ENCODE measurements around the gene SS18. TPM values are rescaled to one million over a fixed set of nuclear protein-coding genes. Genes with fewer than 3 reads are reported as not detected.
"Not testable (repeated sequence)": the region's sequence is repeated elsewhere in the genome, so short reads cannot be mapped to it uniquely, and the experiment has no call there.

The SS18 gene
- total RNA-seq, 1 donor, result 120 TPM

GRCh38 chr18:26133652-26134051 lies 43.2 kb upstream of the SS18 start, which contains the start of gene PSMA8:
Gene PSMA8 (plus strand): TSS chr18:26133869. CDS start chr18:26133966, 97 bp downstream.
- no peaks in the 10 kb centered on the region for H3K9me3 ChIP-seq (ENCODE audit: low read depth, low read length)
- no peak within 1 kb of the TSS for H3K4me3 ChIP-seq (ENCODE audit: insufficient read depth, low read length)
- H3K27ac ChIP-seq (ENCODE audit: low read depth, low read length), result no peak within 1 kb of the TSS
- no peak for DNase-seq (ENCODE audit: insufficient read length, low spot score, missing footprints)
- H3K27me3 ChIP-seq (ENCODE audit: insufficient read depth, low read length), result no peaks in the 10 kb centered on the region
- H3K4me1 ChIP-seq (ENCODE audit: insufficient read depth, low read length), result no peaks in the 10 kb centered on the region
- no peaks in the 10 kb centered on the region for H3K36me3 ChIP-seq (ENCODE audit: insufficient read depth, low read length)
- no peaks in the 10 kb centered on the region for H4K20me1 ChIP-seq (ENCODE audit: insufficient read depth, low read length)
- no peak within 1 kb of the TSS for H3K4me2 ChIP-seq (ENCODE audit: insufficient read depth, low read length)
- H2AFZ ChIP-seq (ENCODE audit: low read length), result no peak within 1 kb of the TSS
- TF ChIP-seq CTCF (IDR thresholded peaks at IDR 0.05; ENCODE audit: extremely low read depth, low read depth, low read length), result no peak
- no peaks in the 10 kb centered on the region for H3K79me2 ChIP-seq (ENCODE audit: insufficient read depth, low read length)

GRCh38 chr18:26128192-26128591 lies 37.8 kb upstream of the SS18 start:
- H3K27ac ChIP-seq (ENCODE audit: low read depth, low read length); H3K4me3 ChIP-seq (ENCODE audit: insufficient read depth, low read length); H2AFZ ChIP-seq (ENCODE audit: low read length); H3K36me3 ChIP-seq (ENCODE audit: insufficient read depth, low read length); H3K4me2 ChIP-seq (ENCODE audit: insufficient read depth, low read length); H3K27me3 ChIP-seq (ENCODE audit: insufficient read depth, low read length); DNase-seq (ENCODE audit: insufficient read length, low spot score, missing footprints); H3K4me1 ChIP-seq (ENCODE audit: insufficient read depth, low read length); H3K79me2 ChIP-seq (ENCODE audit: insufficient read depth, low read length); H3K9me3 ChIP-seq (ENCODE audit: low read depth, low read length); H4K20me1 ChIP-seq (ENCODE audit: insufficient read depth, low read length): not testable (repeated sequence)

DNA sequence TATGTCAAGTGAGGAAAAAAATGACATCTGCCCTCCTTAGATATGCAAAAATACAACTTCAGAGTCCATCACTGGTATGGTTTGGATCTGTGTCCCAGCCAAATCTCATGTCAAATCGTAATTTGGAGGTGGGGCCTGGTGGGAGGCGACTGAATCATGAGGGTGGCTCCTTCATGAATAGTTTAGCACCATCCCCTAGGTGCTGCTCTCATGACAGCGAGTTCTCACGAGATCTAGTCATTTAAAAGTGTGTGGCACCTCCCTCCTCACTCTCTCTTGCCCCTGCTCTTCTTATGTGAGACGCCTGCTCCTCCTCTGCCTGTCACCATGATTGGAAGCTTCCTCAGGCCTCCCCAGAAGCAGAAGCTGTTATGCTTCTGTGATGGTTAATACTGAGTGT lies 37.4 kb upstream of the SS18 start:
- H3K9me3 ChIP-seq (ENCODE audit: low read depth, low read length), result no peaks in the 10 kb centered on the region
- H3K27ac ChIP-seq (ENCODE audit: low read depth, low read length), result no peak overlapping the region
- H4K20me1 ChIP-seq (ENCODE audit: insufficient read depth, low read length), result no peaks in the 10 kb centered on the region
- no peaks in the 10 kb centered on the region for H3K4me1 ChIP-seq (ENCODE audit: insufficient read depth, low read length)
- no peak for DNase-seq (ENCODE audit: insufficient read length, low spot score, missing footprints)
- H3K4me2 ChIP-seq (ENCODE audit: insufficient read depth, low read length), result no peak overlapping the region
- no peak overlapping the region for H2AFZ ChIP-seq (ENCODE audit: low read length)
- no peaks in the 10 kb centered on the region for H3K79me2 ChIP-seq (ENCODE audit: insufficient read depth, low read length)
- no peaks in the 10 kb centered on the region for H3K27me3 ChIP-seq (ENCODE audit: insufficient read depth, low read length)
- no peak overlapping the region for H3K4me3 ChIP-seq (ENCODE audit: insufficient read depth, low read length)
- no peak for TF ChIP-seq CTCF (IDR thresholded peaks at IDR 0.05; ENCODE audit: extremely low read depth, low read depth, low read length)
- no peaks in the 10 kb centered on the region for H3K36me3 ChIP-seq (ENCODE audit: insufficient read depth, low read length)

DNA sequence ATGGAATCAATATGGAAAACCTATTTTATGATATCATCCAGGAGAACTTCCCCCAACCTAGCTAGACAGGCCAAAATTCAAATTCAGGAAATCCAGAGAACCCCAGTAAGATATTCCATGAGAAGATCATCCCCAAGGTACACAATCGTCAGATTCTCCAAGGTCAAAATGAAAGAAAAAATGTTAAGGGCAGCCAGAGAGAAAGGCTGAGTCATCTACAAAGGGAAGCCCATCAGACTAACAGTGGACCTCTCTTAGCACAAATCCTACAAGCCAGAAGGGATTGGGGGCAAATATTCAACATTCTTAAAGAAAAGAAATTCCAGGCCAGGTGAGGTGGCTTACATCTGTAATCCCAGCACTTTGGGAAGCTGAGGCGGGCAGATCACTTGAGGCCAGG lies 31.6 kb upstream of the SS18 start:
- not testable (repeated sequence) for H3K27ac ChIP-seq (ENCODE audit: low read depth, low read length); DNase-seq (ENCODE audit: insufficient read length, low spot score, missing footprints); H3K4me2 ChIP-seq (ENCODE audit: insufficient read depth, low read length); H3K36me3 ChIP-seq (ENCODE audit: insufficient read depth, low read length); H3K79me2 ChIP-seq (ENCODE audit: insufficient read depth, low read length); H4K20me1 ChIP-seq (ENCODE audit: insufficient read depth, low read length); H3K9me3 ChIP-seq (ENCODE audit: low read depth, low read length); H2AFZ ChIP-seq (ENCODE audit: low read length); H3K4me1 ChIP-seq (ENCODE audit: insufficient read depth, low read length); H3K4me3 ChIP-seq (ENCODE audit: insufficient read depth, low read length); H3K27me3 ChIP-seq (ENCODE audit: insufficient read depth, low read length)

DNA sequence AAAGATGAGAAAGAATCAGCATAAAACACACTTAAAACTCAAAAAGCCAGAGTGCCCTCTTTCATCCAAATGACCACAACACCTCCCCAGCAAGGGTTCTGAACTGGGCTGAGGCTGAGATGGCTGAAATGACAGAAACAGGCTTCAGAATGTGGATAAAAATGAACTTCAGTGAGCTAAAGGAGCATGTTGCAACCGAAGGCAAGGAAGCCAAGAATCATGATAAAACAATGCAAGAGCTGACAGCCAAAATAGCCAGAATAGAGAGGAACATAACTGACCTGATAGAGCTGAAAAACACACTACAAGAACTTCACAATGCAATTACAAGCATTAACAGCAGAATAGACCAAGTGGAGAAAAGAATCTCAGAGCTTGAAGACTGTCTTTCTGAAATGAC lies 31.1 kb upstream of the SS18 start:
- TF ChIP-seq CTCF (IDR thresholded peaks at IDR 0.05; ENCODE audit: extremely low read depth, low read depth, low read length), result no peak

More for the DNA sequence above, 31.1 kb upstream of the SS18 start:
- no peaks in the 10 kb centered on the region for H3K27me3 ChIP-seq (ENCODE audit: insufficient read depth, low read length)
- H3K36me3 ChIP-seq (ENCODE audit: insufficient read depth, low read length), result no peaks in the 10 kb centered on the region
- H3K4me1 ChIP-seq (ENCODE audit: insufficient read depth, low read length), result no peaks in the 10 kb centered on the region
- no peak for DNase-seq (ENCODE audit: insufficient read length, low spot score, missing footprints)
- no peaks in the 10 kb centered on the region for H3K9me3 ChIP-seq (ENCODE audit: low read depth, low read length)
- no peak overlapping the region for H2AFZ ChIP-seq (ENCODE audit: low read length)
- H3K79me2 ChIP-seq (ENCODE audit: insufficient read depth, low read length), result no peaks in the 10 kb centered on the region
- H3K4me2 ChIP-seq (ENCODE audit: insufficient read depth, low read length), result no peak overlapping the region
- H4K20me1 ChIP-seq (ENCODE audit: insufficient read depth, low read length), result no peaks in the 10 kb centered on the region
- H3K4me3 ChIP-seq (ENCODE audit: insufficient read depth, low read length), result no peak overlapping the region
- no peak overlapping the region for H3K27ac ChIP-seq (ENCODE audit: low read depth, low read length)
